Endodermal cell (in vitro differentiated cells): Measurements from ENCODE around the gene NPB. TPM values are rescaled to one million over a fixed set of nuclear protein-coding genes. Genes with fewer than 3 reads are reported as not detected.

ENCODE experiments used
- DNase-seq: peaks from one replicate; pipeline ENCODE4 v3.0.0-alpha.2; 2017
- H3K27ac ChIP-seq: 2 replicates; pipeline ENCODE4 v1.5.1; 2013; ENCODE audit warnings: mild to moderate bottlenecking, low read depth, low read length, moderate library complexity
- H3K27me3 ChIP-seq: 2 replicates; pipeline ENCODE4 v1.6.1; 2013; ENCODE audit warnings: mild to moderate bottlenecking, low read length, moderate library complexity; ENCODE audit not compliant: insufficient read depth, control insufficient read depth, poor library complexity, severe bottlenecking
- H3K36me3 ChIP-seq: 2 replicates; pipeline ENCODE4 v1.7.0; 2013; ENCODE audit warnings: mild to moderate bottlenecking, low read length, moderate library complexity; ENCODE audit not compliant: control insufficient read depth, insufficient read depth
- H3K4me1 ChIP-seq: one replicate; pipeline ENCODE4 v1.7.0; 2013; ENCODE audit warnings: low read length; ENCODE audit not compliant: control insufficient read depth, insufficient read depth
- H3K4me3 ChIP-seq: 2 replicates; pipeline ENCODE4 v1.5.1; 2013; ENCODE audit warnings: mild to moderate bottlenecking, low read length, moderate library complexity
- H3K9ac ChIP-seq: 2 replicates; pipeline ENCODE4 v1.6.1; 2013; ENCODE audit warnings: mild to moderate bottlenecking, low read length, moderate library complexity; ENCODE audit not compliant: poor library complexity, severe bottlenecking; ENCODE audit errors: extremely low read depth
- H3K9me3 ChIP-seq: 2 replicates; pipeline ENCODE4 v1.6.1; 2013; ENCODE audit warnings: mild to moderate bottlenecking, low read length, moderate library complexity; ENCODE audit not compliant: control insufficient read depth
- H3K27ac Mint-ChIP-seq: 2 replicates; pipeline ENCODE4 v1.8.0; 2020; ENCODE audit warnings: mixed read lengths
- H3K27me3 Mint-ChIP-seq: 2 replicates; pipeline ENCODE4 v1.8.0; 2021; ENCODE audit warnings: mild to moderate bottlenecking, mixed read lengths; ENCODE audit not compliant: insufficient read depth
- H3K36me3 Mint-ChIP-seq: 2 replicates; pipeline ENCODE4 v1.8.0; 2020; ENCODE audit warnings: low read depth, mixed read lengths
- H3K4me1 Mint-ChIP-seq: 2 replicates; pipeline ENCODE4 v1.8.0; 2020; ENCODE audit warnings: mixed read lengths
- H3K4me3 Mint-ChIP-seq: 2 replicates; pipeline ENCODE4 v1.8.0; 2020; ENCODE audit warnings: mild to moderate bottlenecking, moderate library complexity, mixed read lengths
- H3K9me3 Mint-ChIP-seq: 2 replicates; pipeline ENCODE4 v1.8.0; 2020; ENCODE audit warnings: mild to moderate bottlenecking, mixed read lengths
- CTCF ChIP-seq: fragments of 200-600 bp; sonication (generic); conservative IDR thresholded peaks from 2 replicates; pipeline ENCODE4 v1.5.0; 2021; ENCODE audit warnings: antibody characterized with exemption, mild to moderate bottlenecking
- WGBS, 2 experiments: methylation state at CpG; one replicate each; pipeline versions ENCODE4 v1.1.5 to v1.1.7; 2013; ENCODE audit warnings: missing lambda C conversion rate in 2 of 2, mixed read lengths in 1 of 2; ENCODE audit not compliant: insufficient coverage in 1 of 2, insufficient read length in 1 of 2; 5-methylcytosine and 5-hydroxymethylcytosine counted together
- total RNA-seq, 2 donors: library from RNA; stranded (reverse); fragmentation: NEBNext Ultra II Directional in 1 of 2; extraction: Animal tissue kit (Norgen Biotek cat#: 25700) in 1 of 2; gene quantifications; 2 replicates in 1 of 2; 3 replicates in 1 of 2; pipeline ENCODE4 v1.2.1, GENCODE V29; 2021

Gene NPB
- total RNA-seq, 2 donors from 2014 or later, result 3.3 to 3.7 TPM

GRCh38 chr17:81902653-81903414 is 796 bp downstream of the NPB start:
- H3K36me3 ChIP-seq, result peaks cover 33% of the 10 kb centered on the region
- no peaks in the 10 kb centered on the region for H3K4me1 ChIP-seq
- peaks cover 11% of the 10 kb centered on the region for H3K27me3 Mint-ChIP-seq
- H3K27ac ChIP-seq, result no peak overlapping the region
- no peak overlapping the region for H3K9ac ChIP-seq
- H3K4me1 Mint-ChIP-seq, result no peaks in the 10 kb centered on the region
- peaks cover 10% of the 10 kb centered on the region for H3K27me3 ChIP-seq
- H3K4me3 ChIP-seq, result no peak overlapping the region
- H3K27ac Mint-ChIP-seq, result no peak overlapping the region
- DNase-seq, result peak; percentile 81
- no peak overlapping the region for H3K4me3 Mint-ChIP-seq
- H3K9me3 ChIP-seq, result no peaks in the 10 kb centered on the region
- no peak for TF ChIP-seq CTCF
- H3K9me3 Mint-ChIP-seq, result no peaks in the 10 kb centered on the region
- H3K36me3 Mint-ChIP-seq, result peaks cover 24% of the 10 kb centered on the region
- 75 to 88% methylated on average over 24 to 47 of the region's 47 CpGs for WGBS, 2 experiments

- no peak for TF ChIP-seq CTCF
- H3K9me3 Mint-ChIP-seq, result no peaks in the 10 kb centered on the region
- Histone ChIP-seq H3K9ac (no peak overlapping the region), H3K27ac (no peak overlapping the region), H3K9me3 (no peaks in the 10 kb centered on the region), H3K36me3 (peaks cover 32% of the 10 kb centered on the region), H3K4me1 (no peaks in the 10 kb centered on the region), H3K4me3 (no peak overlapping the region), H3K27me3 (peaks cover 10% of the 10 kb centered on the region)
- H3K27me3 Mint-ChIP-seq, result peaks cover 11% of the 10 kb centered on the region
- H3K36me3 Mint-ChIP-seq, result peaks cover 22% of the 10 kb centered on the region
- no peaks in the 10 kb centered on the region for H3K4me1 Mint-ChIP-seq
- 89 to 94% methylated on average over 7 to 10 of the region's 10 CpGs for WGBS, 2 experiments
- no peak overlapping the region for H3K4me3 Mint-ChIP-seq
- H3K27ac Mint-ChIP-seq, result no peak overlapping the region
- DNase-seq, result no peak
Observed at GRCh38 chr17:81903415-81903831, 1.4 kb downstream of the NPB start.

DNA sequence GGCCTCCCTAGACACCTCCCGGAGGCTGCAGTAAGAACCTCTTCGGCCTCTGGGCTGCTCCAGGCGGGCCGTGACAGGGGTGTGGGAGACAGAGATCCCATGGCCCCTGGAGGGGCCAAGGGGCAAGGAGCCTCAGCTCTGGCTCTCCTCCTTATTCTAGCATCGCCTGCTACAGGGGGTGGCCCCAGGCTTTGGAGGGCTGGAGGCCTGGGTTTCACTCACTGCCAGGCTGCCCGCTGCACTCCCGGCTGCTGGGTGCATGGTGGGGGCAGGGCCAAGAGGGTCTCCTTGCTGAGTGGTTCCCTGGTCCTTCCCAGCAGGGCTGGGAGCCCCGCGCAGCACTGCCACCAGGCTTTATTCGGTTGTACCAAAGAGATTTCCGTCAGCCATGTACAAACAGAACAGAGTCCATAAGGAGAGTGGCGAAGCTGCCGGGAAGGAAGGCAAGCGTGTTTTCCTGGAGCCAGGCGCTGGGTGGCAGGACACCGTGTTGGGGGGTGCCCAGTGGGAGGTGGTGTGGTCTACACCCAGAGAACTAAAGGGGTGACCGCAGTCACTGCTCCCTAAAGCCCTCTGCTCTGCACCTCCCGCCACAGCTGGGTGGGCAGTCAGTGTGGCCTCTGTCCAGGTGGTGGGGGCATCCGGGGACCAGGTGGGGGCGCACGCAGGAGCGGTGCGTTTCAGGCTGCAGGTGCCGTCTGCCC is 2.0 kb downstream of the NPB start:
- Mint-ChIP-seq H3K4me3 (no peak overlapping the region), H3K9me3 (no peaks in the 10 kb centered on the region), H3K4me1 (no peaks in the 10 kb centered on the region), H3K27me3 (peaks cover 11% of the 10 kb centered on the region), H3K27ac (no peak overlapping the region), H3K36me3 (peaks cover 22% of the 10 kb centered on the region)
- WGBS, 2 experiments, result 93 to 94% methylated on average over 14 to 24 of the region's 24 CpGs
- no peak for TF ChIP-seq CTCF
- peaks cover 32% of the 10 kb centered on the region for H3K36me3 ChIP-seq
- H3K4me3 ChIP-seq, result no peak overlapping the region
- no peak for DNase-seq
- H3K9ac ChIP-seq, result no peak overlapping the region
- H3K9me3 ChIP-seq, result no peaks in the 10 kb centered on the region
- no peak overlapping the region for H3K27ac ChIP-seq
- no peaks in the 10 kb centered on the region for H3K4me1 ChIP-seq
- H3K27me3 ChIP-seq, result peaks cover 10% of the 10 kb centered on the region
